ENCODE results near the gene HOOK2.
"Not testable (repeated sequence)": the region's sequence is repeated elsewhere in the genome, so short reads cannot be mapped to it uniquely, and the experiment has no call there.

Gene HOOK2

GRCh38 chr19:12799742-12800465 is 24.6 kb upstream of the HOOK2 start:
- POLR2A ChIA-PET = no interaction called here
- no peak for TF ChIP-seq CTCF (IDR thresholded peaks at IDR 0.05; ENCODE audit: insufficient read depth, low read length, missing control alignments)
- no peak for DNase-seq (ENCODE audit: low read depth, low spot score)
- CTCF ChIA-PET = interaction anchor here (0.7 to 18.0 kb wide), 5 partner anchors 34 to 83 kb away, joined by 3 to 1565 read pairs (median 8); partner anchors contain the start of genes BEST2 and HOOK2
- peak overlapping the region; percentile 0 for H3K4me3 ChIP-seq (ENCODE audit: low read depth, low read length)

GRCh38 chr19:12797607-12798006 is 22.3 kb upstream of the HOOK2 start:
- not testable (repeated sequence) for DNase-seq (ENCODE audit: low read depth, low spot score); H3K4me3 ChIP-seq (ENCODE audit: low read depth, low read length)
- ChIA-PET CTCF (interaction anchor here (1.5 to 18.0 kb wide), 13 partner anchors 8 to 123 kb away, joined by 4 to 1565 read pairs (median 16); partner anchors contain the start of genes BEST2, HOOK2, RNASEH2A and TNPO2), POLR2A (interaction anchor here (1.3 to 1.6 kb wide), 2 partner anchors 19 to 31 kb away, joined by 3 read pairs; no protein-coding TSS in a partner anchor)

GRCh38 chr19:12797141-12797587 is 21.8 kb upstream of the HOOK2 start:
- no peak for DNase-seq (ENCODE audit: low read depth, low spot score)

GRCh38 chr19:12796146-12797071 is 21.1 kb upstream of the HOOK2 start:
- ChIA-PET CTCF (interaction anchor here (0.6 to 18.0 kb wide), 36 partner anchors 8 to 237 kb away, joined by 3 to 1565 read pairs (median 5); partner anchors contain the start of genes BEST2, GET3, HOOK2 and RNASEH2A), POLR2A (interaction anchor here (1.3 to 2.7 kb wide), 3 partner anchors 18 to 136 kb away, joined by 4 to 15 read pairs (median 11); no protein-coding TSS in a partner anchor)
- no peak for DNase-seq (ENCODE audit: low read depth, low spot score)
- no peak overlapping the region for H3K4me3 ChIP-seq (ENCODE audit: low read depth, low read length)
- peak; percentile 92 for TF ChIP-seq CTCF (IDR thresholded peaks at IDR 0.05; ENCODE audit: insufficient read depth, low read length, missing control alignments)

More at GRCh38 chr19:12797141-12797587, 21.8 kb upstream of the HOOK2 start:
- no peak overlapping the region for H3K4me3 ChIP-seq (ENCODE audit: low read depth, low read length)
- ChIA-PET CTCF (interaction anchor here (1.3 to 18.0 kb wide), 19 partner anchors 9 to 122 kb away, joined by 4 to 1565 read pairs (median 12); partner anchors contain the start of genes BEST2, GET3, HOOK2 and RNASEH2A), POLR2A (interaction anchor here (1.6 kb wide), 1 partner anchor 19 kb away, joined by 3 read pairs; no protein-coding TSS in a partner anchor)
- TF ChIP-seq CTCF (IDR thresholded peaks at IDR 0.05; ENCODE audit: insufficient read depth, low read length, missing control alignments) = no peak

- no peak overlapping the region for H3K4me3 ChIP-seq (ENCODE audit: low read depth, low read length)
- ChIA-PET CTCF (interaction anchor here (0.6 to 18.0 kb wide), 12 partner anchors 11 to 861 kb away, joined by 3 to 1565 read pairs (median 14); partner anchors contain the start of genes BEST2, GET3, HOOK2 and RNASEH2A), POLR2A (interaction anchor here (1.3 to 4.1 kb wide), 4 partner anchors 12 to 138 kb away, joined by 4 to 96 read pairs (median 13); no protein-coding TSS in a partner anchor)
- TF ChIP-seq CTCF (IDR thresholded peaks at IDR 0.05; ENCODE audit: insufficient read depth, low read length, missing control alignments) = no peak
- DNase-seq (ENCODE audit: low read depth, low spot score) = no peak
Observed at GRCh38 chr19:12794971-12795381, 19.6 kb upstream of the HOOK2 start.
